ENCODE measurements around the gene CLDN22.

DNA sequence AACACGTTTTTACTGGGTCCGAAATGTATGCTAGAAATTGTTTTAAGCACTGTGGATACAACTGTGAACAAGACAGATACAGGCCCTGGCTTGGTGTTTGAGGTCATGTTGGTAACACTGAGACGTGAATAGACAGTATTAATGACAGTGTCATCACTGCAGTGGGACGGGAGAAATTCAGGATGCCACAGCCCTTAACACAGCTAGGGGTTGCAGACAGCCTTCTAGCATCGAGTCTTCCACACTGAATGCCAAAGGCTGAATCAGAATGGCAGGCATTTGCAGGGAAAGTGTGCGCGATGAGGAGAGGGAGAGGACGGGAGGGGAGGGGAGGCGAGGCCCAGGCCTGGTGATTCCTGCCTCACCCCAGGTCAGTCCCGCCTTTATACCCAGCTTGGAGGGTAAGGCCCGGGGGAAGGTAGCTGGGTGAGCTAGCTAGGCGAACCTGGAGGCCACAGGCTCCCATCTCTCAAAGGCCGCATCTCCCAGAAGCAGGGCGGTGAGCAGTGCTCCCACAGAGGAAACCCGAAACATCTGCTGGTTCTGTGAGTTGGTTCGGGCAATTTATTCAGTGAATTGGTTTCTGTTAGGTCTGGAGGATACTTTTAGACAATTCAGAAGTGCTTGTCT, 46.2 kb upstream of the CLDN22 start:
- TF ChIP-seq TAF1 (IDR thresholded peaks at IDR 0.05; ENCODE audit: low read depth, low read length), result no peak
- TF ChIP-seq POLR2AphosphoS5 (IDR thresholded peaks at IDR 0.05; ENCODE audit: low read depth, low read length), result no peak
- TF ChIP-seq PAX5 (IDR thresholded peaks at IDR 0.05; ENCODE audit: insufficient read depth, low read length, severe bottlenecking), result no peak
- no peak for TF ChIP-seq POLR2A (IDR thresholded peaks at IDR 0.05; ENCODE audit: low read depth, low read length)
